GM20000 (cell line): ENCODE measurements around the gene C1orf116.

Source experiments
- DNase-seq: peaks from one replicate; pipeline ENCODE4 v3.0.0; 2012; ENCODE audit warnings: low spot score
- TF ChIP-seq, protein P1 (sequence below): IDR thresholded peaks from 2 replicates; pipeline ENCODE4 v1.5.1; 2012; ENCODE audit warnings: mild to moderate bottlenecking, control low read depth; ENCODE audit errors: extremely low read depth, missing control alignments

C1orf116 gene

DNA sequence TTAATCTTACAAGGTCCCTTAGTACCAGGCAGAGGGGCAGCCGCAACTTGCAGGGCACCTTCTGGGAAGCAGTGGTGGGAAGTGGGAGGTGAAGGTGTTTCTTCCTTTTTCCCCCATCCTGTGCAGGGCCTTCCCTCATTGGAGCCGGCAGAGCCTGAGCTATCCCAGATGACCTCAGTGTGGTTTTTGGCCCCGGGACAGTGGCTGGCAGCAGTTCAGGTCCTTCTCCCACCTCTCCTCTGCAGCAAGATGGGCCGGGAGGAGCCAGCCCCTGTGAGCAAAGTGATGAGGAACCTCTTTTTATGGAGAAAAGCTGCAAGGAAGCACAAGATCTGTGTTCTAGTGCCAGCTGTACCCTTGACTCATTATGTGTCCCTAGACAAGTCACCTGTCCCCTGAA is 27.3 kb upstream of the C1orf116 start:
- TF ChIP-seq, protein P1, sequence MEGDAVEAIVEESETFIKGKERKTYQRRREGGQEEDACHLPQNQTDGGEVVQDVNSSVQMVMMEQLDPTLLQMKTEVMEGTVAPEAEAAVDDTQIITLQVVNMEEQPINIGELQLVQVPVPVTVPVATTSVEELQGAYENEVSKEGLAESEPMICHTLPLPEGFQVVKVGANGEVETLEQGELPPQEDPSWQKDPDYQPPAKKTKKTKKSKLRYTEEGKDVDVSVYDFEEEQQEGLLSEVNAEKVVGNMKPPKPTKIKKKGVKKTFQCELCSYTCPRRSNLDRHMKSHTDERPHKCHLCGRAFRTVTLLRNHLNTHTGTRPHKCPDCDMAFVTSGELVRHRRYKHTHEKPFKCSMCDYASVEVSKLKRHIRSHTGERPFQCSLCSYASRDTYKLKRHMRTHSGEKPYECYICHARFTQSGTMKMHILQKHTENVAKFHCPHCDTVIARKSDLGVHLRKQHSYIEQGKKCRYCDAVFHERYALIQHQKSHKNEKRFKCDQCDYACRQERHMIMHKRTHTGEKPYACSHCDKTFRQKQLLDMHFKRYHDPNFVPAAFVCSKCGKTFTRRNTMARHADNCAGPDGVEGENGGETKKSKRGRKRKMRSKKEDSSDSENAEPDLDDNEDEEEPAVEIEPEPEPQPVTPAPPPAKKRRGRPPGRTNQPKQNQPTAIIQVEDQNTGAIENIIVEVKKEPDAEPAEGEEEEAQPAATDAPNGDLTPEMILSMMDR: no peak
- no peak for DNase-seq

DNA sequence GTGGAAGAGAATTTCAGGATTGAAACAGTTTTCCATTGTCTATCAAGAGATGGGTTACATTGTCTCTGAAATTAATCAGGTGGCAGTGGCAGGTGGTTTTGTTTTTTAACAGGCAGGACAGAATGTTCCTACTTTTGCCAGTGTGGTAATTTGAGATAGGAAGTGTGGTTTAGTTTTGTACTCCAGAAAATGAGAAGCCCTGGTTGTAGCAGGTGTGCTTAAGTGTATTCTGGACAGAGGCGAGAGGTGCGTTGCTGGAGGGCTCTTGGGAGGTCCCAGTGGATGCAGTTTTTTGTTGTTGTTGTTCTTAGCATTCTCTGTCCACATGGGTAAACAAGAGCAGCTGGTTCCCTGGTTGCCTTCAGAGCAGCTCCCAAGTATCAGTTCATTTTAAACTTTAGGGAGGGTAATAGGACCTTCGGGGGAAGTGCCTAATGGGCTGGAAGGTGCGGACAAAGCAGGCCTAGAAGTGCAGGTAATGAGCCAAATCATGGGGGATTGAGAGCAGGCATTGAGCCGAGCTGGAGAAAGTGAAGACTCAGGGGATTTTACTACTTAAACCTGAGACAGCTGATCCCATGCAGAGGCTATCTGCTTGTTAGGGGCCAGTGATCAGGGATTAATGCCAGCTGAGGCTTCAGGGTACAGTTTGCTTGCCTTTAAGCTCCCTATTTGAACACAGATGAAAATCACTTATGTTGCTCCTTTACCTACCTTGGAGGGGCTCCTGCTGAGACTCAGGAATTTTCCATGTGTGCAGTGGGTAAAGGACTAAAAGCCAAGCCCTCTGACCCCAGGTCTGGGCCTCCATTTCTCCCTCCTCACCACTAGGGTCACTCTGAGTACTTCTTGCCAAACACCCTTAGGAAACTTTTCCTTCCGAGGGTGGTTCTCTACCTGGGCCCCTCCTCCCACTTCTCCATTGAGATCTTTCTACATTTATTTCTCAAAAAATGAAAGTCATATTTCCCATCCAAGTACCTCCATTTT is 26.6 kb upstream of the C1orf116 start:
- TF ChIP-seq, protein P1: no peak
- no peak for DNase-seq

DNA sequence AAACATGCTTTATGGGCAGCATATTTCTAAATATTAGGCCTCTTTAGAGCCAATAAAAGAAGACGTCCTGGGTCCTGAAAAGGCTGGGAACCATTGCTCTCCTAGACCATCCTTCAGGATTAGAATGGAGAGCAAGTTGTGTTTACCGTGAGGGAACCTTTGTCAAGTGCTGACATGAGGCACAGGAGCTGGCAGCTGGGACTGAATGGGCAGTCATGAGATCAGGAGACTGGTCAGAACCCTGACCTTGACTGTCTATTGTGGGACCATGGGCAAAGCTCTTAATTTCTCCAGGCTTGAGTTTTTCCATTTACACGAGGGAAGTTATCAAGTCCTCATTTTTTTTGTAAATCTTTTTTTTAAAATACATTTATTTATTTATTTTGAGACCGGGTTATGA is 25.7 kb upstream of the C1orf116 start:
- DNase-seq: no peak
- TF ChIP-seq, protein P1: no peak

DNA sequence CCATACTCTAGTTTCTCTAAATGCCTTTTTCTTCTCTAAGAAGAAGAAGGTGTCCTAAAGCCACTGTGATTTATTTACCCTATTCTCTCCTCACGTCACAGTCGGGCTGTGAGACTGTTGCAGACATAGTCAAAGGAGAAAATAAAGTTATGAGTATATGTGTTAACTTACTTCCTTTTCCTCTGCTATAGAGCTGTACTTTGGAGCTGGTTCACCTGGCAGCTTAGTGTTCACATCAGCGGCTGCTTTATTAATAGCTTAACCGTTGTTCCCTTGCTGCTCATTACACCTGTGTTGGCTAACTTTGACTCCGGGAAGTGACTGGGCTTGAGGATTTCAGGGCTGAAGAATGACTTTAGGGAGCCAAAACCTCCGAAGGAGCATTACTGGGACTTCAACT is 24.1 kb upstream of the C1orf116 start:
- DNase-seq: no peak
- TF ChIP-seq, protein P1: no peak

DNA sequence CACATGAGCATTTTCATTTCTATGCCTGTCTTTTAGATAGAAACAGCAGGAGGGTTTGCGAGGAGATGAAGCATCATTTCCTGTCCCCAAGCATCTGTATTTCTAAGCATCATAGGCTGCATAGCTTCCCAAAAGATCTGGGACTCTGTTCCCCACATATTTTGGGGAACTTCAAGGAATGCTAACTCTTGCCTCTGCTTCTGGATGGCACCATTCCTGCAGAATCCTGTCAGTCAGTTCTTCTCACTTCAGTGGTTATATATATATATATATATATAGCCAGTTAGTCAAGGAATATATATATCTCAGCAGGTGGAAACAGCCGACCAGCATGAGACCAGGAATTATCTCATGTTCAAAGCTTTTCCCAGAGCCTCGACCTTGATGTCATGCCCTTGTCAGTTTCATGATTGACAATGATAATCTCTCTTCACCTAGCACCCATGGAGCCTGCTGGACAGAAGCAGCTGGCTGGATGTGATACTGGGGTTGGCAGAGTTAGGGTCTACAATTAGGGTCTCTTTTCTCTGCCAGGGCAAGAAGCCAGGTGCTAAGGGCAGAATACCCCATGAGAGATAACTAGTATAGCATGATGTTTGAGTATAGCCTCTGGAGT is 22.9 kb upstream of the C1orf116 start:
- TF ChIP-seq, protein P1: no peak
- no peak for DNase-seq

DNA sequence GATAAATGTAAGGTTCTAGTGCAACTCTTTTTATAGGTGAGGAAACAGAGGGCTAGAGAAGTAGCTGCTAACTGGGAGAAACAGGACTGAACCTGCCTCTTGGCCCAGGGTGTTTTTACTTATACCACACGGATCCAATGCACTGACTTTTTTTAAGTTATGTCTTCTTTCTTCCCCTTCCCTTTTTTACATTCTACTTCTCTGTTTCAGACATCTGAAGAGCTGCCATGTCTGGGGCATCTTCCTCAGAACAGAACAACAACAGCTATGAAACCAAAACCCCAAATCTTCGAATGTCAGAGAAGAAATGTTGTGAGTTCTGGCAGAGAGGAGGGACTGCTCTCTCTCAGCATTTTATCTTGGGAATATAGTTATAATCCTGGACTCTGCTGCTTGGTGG is 21.9 kb upstream of the C1orf116 start:
- DNase-seq: no peak
- TF ChIP-seq, protein P1: no peak
